KOPT-K1 (cell line): ENCODE measurements around the gene SALL4.

ENCODE experiments used
- H3K27ac ChIP-seq: fragments of 200-600 bp; sonication (generic); 2 replicates; pipeline ENCODE4 v1.5.1; 2016; ENCODE audit warnings: antibody characterized with exemption, mild to moderate bottlenecking, low read depth, low read length; ENCODE audit not compliant: poor library complexity, severe bottlenecking
- H3K36me3 ChIP-seq: fragments of 200-600 bp; sonication (generic); 2 replicates; pipeline ENCODE4 v1.5.1; 2017; ENCODE audit warnings: antibody characterized with exemption, mild to moderate bottlenecking, low read length, moderate library complexity; ENCODE audit not compliant: insufficient read depth
- H3K9me3 ChIP-seq: fragments of 200-600 bp; sonication (generic); 2 replicates; pipeline ENCODE4 v1.5.1; 2017; ENCODE audit warnings: antibody characterized with exemption, low read length, mild to moderate bottlenecking; ENCODE audit not compliant: insufficient read depth, poor library complexity, severe bottlenecking

The SALL4 gene

GRCh38 chr20:51811514-51812128 is 9.3 kb upstream of the SALL4 start:
- H3K27ac ChIP-seq, result no peak overlapping the region
- no peaks in the 10 kb centered on the region for H3K36me3 ChIP-seq
- H3K9me3 ChIP-seq, result no peaks in the 10 kb centered on the region

GRCh38 chr20:51811042-51811355 is 8.7 kb upstream of the SALL4 start:
- H3K27ac ChIP-seq, result no peak overlapping the region
- H3K36me3 ChIP-seq, result no peaks in the 10 kb centered on the region
- no peaks in the 10 kb centered on the region for H3K9me3 ChIP-seq

- no peak overlapping the region for H3K27ac ChIP-seq
- H3K9me3 ChIP-seq, result no peaks in the 10 kb centered on the region
- no peaks in the 10 kb centered on the region for H3K36me3 ChIP-seq
Measured at GRCh38 chr20:51810155-51811041, 8.1 kb upstream of the SALL4 start.

- Histone ChIP-seq H3K27ac (no peak overlapping the region), H3K36me3 (no peaks in the 10 kb centered on the region), H3K9me3 (no peaks in the 10 kb centered on the region)
Measured at GRCh38 chr20:51807720-51808250, 5.5 kb upstream of the SALL4 start.

GRCh38 chr20:51804754-51805153 is 2.4 kb upstream of the SALL4 start:
- Histone ChIP-seq H3K27ac (no peak overlapping the region), H3K36me3 (no peaks in the 10 kb centered on the region), H3K9me3 (no peaks in the 10 kb centered on the region)

GRCh38 chr20:51803148-51803854 is 980 bp upstream of the SALL4 start:
- no peaks in the 10 kb centered on the region for H3K36me3 ChIP-seq
- no peaks in the 10 kb centered on the region for H3K9me3 ChIP-seq
- H3K27ac ChIP-seq, result no peak overlapping the region

- Histone ChIP-seq H3K36me3 (no peaks in the 10 kb centered on the region), H3K27ac (no peak overlapping the region), H3K9me3 (no peaks in the 10 kb centered on the region)
Measured at GRCh38 chr20:51801823-51802123, 548 bp downstream of the SALL4 start.

- Histone ChIP-seq H3K27ac (no peak overlapping the region), H3K9me3 (no peaks in the 10 kb centered on the region), H3K36me3 (no peaks in the 10 kb centered on the region)
Measured at GRCh38 chr20:51801122-51801822, 1.0 kb downstream of the SALL4 start.

GRCh38 chr20:51800872-51801121 is 1.5 kb downstream of the SALL4 start:
- Histone ChIP-seq H3K36me3 (no peaks in the 10 kb centered on the region), H3K9me3 (no peaks in the 10 kb centered on the region), H3K27ac (no peak overlapping the region)

- no peaks in the 10 kb centered on the region for H3K36me3 ChIP-seq
- H3K9me3 ChIP-seq, result no peaks in the 10 kb centered on the region
- H3K27ac ChIP-seq, result no peak overlapping the region
Measured at GRCh38 chr20:51800060-51800871, 2.1 kb downstream of the SALL4 start.

GRCh38 chr20:51799401-51799860 is 2.9 kb downstream of the SALL4 start:
- H3K36me3 ChIP-seq, result no peaks in the 10 kb centered on the region
- H3K9me3 ChIP-seq, result no peaks in the 10 kb centered on the region
- H3K27ac ChIP-seq, result no peak overlapping the region

GRCh38 chr20:51797357-51798025 is 4.8 kb downstream of the SALL4 start:
- H3K27ac ChIP-seq, result no peak overlapping the region
- H3K36me3 ChIP-seq, result no peaks in the 10 kb centered on the region
- H3K9me3 ChIP-seq, result no peaks in the 10 kb centered on the region

- no peaks in the 10 kb centered on the region for H3K36me3 ChIP-seq
- no peaks in the 10 kb centered on the region for H3K9me3 ChIP-seq
- H3K27ac ChIP-seq, result no peak overlapping the region
Measured at GRCh38 chr20:51796340-51796739, 6.0 kb downstream of the SALL4 start.

- no peaks in the 10 kb centered on the region for H3K36me3 ChIP-seq
- H3K27ac ChIP-seq, result no peak overlapping the region
Measured at GRCh38 chr20:51792960-51793359, 9.4 kb downstream of the SALL4 start.

More at GRCh38 chr20:51792960-51793359, 9.4 kb downstream of the SALL4 start:
- H3K9me3 ChIP-seq, result no peaks in the 10 kb centered on the region
